HepG2 (cell line): Measurements from ENCODE around the gene SPPL3. TPM values are rescaled to one million over a fixed set of nuclear protein-coding genes. Genes with fewer than 3 reads are reported as not detected.

Experiments
- ATAC-seq: fragments of 200-7000 bp; cut with Tn5 transposase; 3 replicates; pipeline ENCODE4 v1.9.1; 2020; ENCODE audit warnings: mild to moderate bottlenecking, moderate library complexity
- BruUV-seq: library from RNA; stranded (reverse); fragments of 400-500 nt; replicated peaks from 2 replicates; lab custom pipeline; 2021; lab: Mats Ljungman, UMichigan
- CTCF ChIA-PET: fragments of 300-600 bp; formaldehyde crosslinking; extraction: SDS; loops from one replicate; lab custom pipeline; 2021; ENCODE audit warnings: low total read pairs, inconsistent platforms, low intra/inter-chr PET ratio; lab: Yijun Ruan, JAX
- POLR2A ChIA-PET: fragments of 350-600 bp; sonication (Branson Sonifier 250); formaldehyde crosslinking; loops from one replicate; lab custom pipeline; 2020; ENCODE audit warnings: antibody characterized with exemption, inconsistent platforms; lab: Yijun Ruan, JAX
- DNase-seq: peaks from one replicate; pipeline ENCODE4 v3.0.0-alpha.2; 2015; ENCODE audit warnings: low spot score
- FAIRE-seq: peaks from 3 replicates; lab custom pipeline; 2011; peaks lifted over from hg19 to GRCh38; lab: Jason Lieb, UNC
- H2AFZ ChIP-seq: one replicate; pipeline ENCODE4 v1.6.1; 2011; ENCODE audit warnings: low read length, inconsistent platforms
- H3K27ac ChIP-seq: fragments of 300-600 bp; 3 replicates; pipeline ENCODE4 v1.8.0; 2011; ENCODE audit warnings: mixed run types, mild to moderate bottlenecking, mixed read lengths, low read length, inconsistent platforms; ENCODE audit not compliant: insufficient read depth; ENCODE audit errors: extremely low read length
- H3K27me3 ChIP-seq, 2 experiments: fragments of 200-600 bp in 1 of 2; 2 replicates in 1 of 2; 3 replicates in 1 of 2; pipeline versions ENCODE4 v1.6.0 to v1.8.0; 2011; ENCODE audit warnings: low read length in 2 of 2, mild to moderate bottlenecking in 2 of 2, moderate library complexity in 2 of 2, inconsistent platforms in 1 of 2; ENCODE audit not compliant: insufficient read depth in 2 of 2, control insufficient read depth in 1 of 2
- H3K36me3 ChIP-seq, 2 experiments: fragments of 200-600 bp in 1 of 2; replicated peaks in 1 of 2; 2 replicates in 1 of 2; 3 replicates in 1 of 2; pipeline versions ENCODE4 v1.5.1 to v1.8.0; 2011; ENCODE audit warnings: low read length in 2 of 2, inconsistent platforms in 1 of 2; ENCODE audit not compliant: insufficient read depth in 2 of 2, control insufficient read depth in 1 of 2
- H3K4me1 ChIP-seq: 2 replicates; pipeline ENCODE4 v1.5.1; 2012; ENCODE audit warnings: low read length, inconsistent platforms; ENCODE audit not compliant: insufficient read depth
- H3K4me2 ChIP-seq: 2 replicates; pipeline ENCODE4 v1.6.0; 2011; ENCODE audit warnings: low read depth, low read length, inconsistent platforms
- H3K4me3 ChIP-seq, 3 experiments: fragments of 200-600 bp in 1 of 3; sonication (generic), shearing (Covaris generic) in 1 of 3; replicated peaks in 1 of 3; 2 replicates each; pipeline ENCODE4 v1.5.1; 2011 to 2016; ENCODE audit warnings: low read length in 3 of 3, inconsistent platforms in 2 of 3, low read depth in 2 of 3, mild to moderate bottlenecking in 2 of 3, control low read depth in 1 of 3, mixed read lengths in 1 of 3; ENCODE audit not compliant: insufficient read depth in 1 of 3
- H3K79me2 ChIP-seq: one replicate; pipeline ENCODE4 v1.6.1; 2011; ENCODE audit warnings: low read length, inconsistent platforms; ENCODE audit not compliant: insufficient read depth
- H3K9ac ChIP-seq: 2 replicates; pipeline ENCODE4 v1.6.0; 2011; ENCODE audit warnings: mild to moderate bottlenecking, low read depth, low read length, inconsistent platforms; ENCODE audit not compliant: insufficient read depth
- H3K9me3 ChIP-seq: 2 replicates; pipeline ENCODE4 v1.5.1; 2012; ENCODE audit warnings: mild to moderate bottlenecking, low read length
- H4K20me1 ChIP-seq: 2 replicates; pipeline ENCODE4 v1.6.0; 2011; ENCODE audit warnings: inconsistent platforms, mild to moderate bottlenecking, low read length, moderate library complexity; ENCODE audit not compliant: insufficient read depth
- CEBPG ChIP-seq: IDR thresholded peaks from 2 replicates; pipeline ENCODE4 v1.6.1; 2016
- MED1 ChIP-seq: sonication (generic); formaldehyde crosslinking; IDR thresholded peaks from 2 replicates; pipeline ENCODE4 v1.4.0; 2020; ENCODE audit warnings: missing genetic modification reagents
- ZGPAT ChIP-seq: IDR thresholded peaks from 2 replicates; pipeline ENCODE4 v1.6.1; 2016; ENCODE audit warnings: mild to moderate bottlenecking
- ZHX2 ChIP-seq, 2 experiments: sonication (generic) in 1 of 2; formaldehyde crosslinking in 1 of 2; IDR thresholded peaks; 2 replicates each; pipeline versions ENCODE4 v1.6.1 to v1.9.0; 2014 to 2022; ENCODE audit warnings: antibody characterized with exemption in 1 of 2, borderline replicate concordance in 1 of 2, inconsistent platforms in 1 of 2, low read depth in 1 of 2, missing genetic modification reagents in 1 of 2
- ZNF407 ChIP-seq: sonication (generic); formaldehyde crosslinking; IDR thresholded peaks from one replicate; pipeline ENCODE4 v1.5.1; 2020; ENCODE audit warnings: mild to moderate bottlenecking, missing genetic modification reagents; ENCODE audit errors: not compliant biosample characterization
- ZNF766 ChIP-seq: sonication (generic); formaldehyde crosslinking; IDR thresholded peaks from 2 replicates; pipeline ENCODE4 v1.5.0; 2020; ENCODE audit warnings: missing genetic modification reagents, borderline replicate concordance
- WGBS: methylation state at CpG from one replicate; pipeline ENCODE4 v1.1.6; 2017; ENCODE audit warnings: low lambda C conversion rate; 5-methylcytosine and 5-hydroxymethylcytosine counted together
- in situ Hi-C: cut with HindIII; loops from 2 replicates; pipeline ENCODE4 v1.10.0; 2017; ENCODE audit warnings: low pct_unique_long_range_greater_than_20kb; ENCODE audit not compliant: extremely low pct_ligation_motif_present
- intact Hi-C: fragments of 100-400 bp; cut with micrococcal nuclease; formaldehyde crosslinking; loops from one replicate; pipeline ENCODE4 v1.10.0; 2022; ENCODE audit not compliant: unreplicated experiment
- polyA plus RNA-seq, 8 experiments: library from polyadenylated mRNA; depleted of rRNA in 3 of 8; stranded (reverse) in 7 of 8; unstranded in 1 of 8; fragments of >200 nt; fragmentation: Illumina TruSeq in 4 of 8; extraction: Trizol in 4 of 8; gene quantifications; 2 replicates each; pipeline versions ENCODE4 v1.2.1 to v1.2.3, GENCODE V29; 2011 to 2016; ENCODE audit warnings: low read depth in 4 of 8, missing spikeins in 1 of 8, mixed read lengths in 1 of 8; ENCODE audit not compliant: insufficient read depth in 1 of 8
- total RNA-seq, 5 experiments: library from RNA; depleted of rRNA; stranded (reverse); fragments of >200 nt; fragmentation: Illumina TruSeq; extraction: Trizol; gene quantifications; 2 replicates each; pipeline ENCODE4 v1.2.3, GENCODE V29; 2016; ENCODE audit warnings: low read depth in 1 of 5

SPPL3 gene
- total and polyA plus RNA-seq, 2 of the 13 experiments (the other 11 are each of a cell fraction or from before 2014, with no cell fraction given) = 8.9 to 9.1 TPM

GRCh38 chr12:120822832-120823503, 81.2 kb downstream of the SPPL3 start:
- POLR2A ChIA-PET = no interaction called here
- no peak for TF ChIP-seq ZGPAT (CRISPR knock-in tag)
- TF ChIP-seq MED1 (CRISPR knock-in tag) = no peak
- TF ChIP-seq ZNF766 (CRISPR knock-in tag) = no peak
- TF ChIP-seq ZNF407 (CRISPR knock-in tag) = no peak
- no peak for TF ChIP-seq ZHX2 (IDR thresholded peaks at IDR 0.05; ENCODE audit: low read depth)
- TF ChIP-seq ZHX2 (CRISPR knock-in tag; IDR thresholded peaks at IDR 0.05; ENCODE audit: borderline replicate concordance) = no peak
- no peak for TF ChIP-seq CEBPG

More at GRCh38 chr12:120822832-120823503, 81.2 kb downstream of the SPPL3 start:
- Histone ChIP-seq H3K27me3 (no peaks in the 10 kb centered on the region), H3K27ac (no peak overlapping the region), H2AFZ (no peak overlapping the region), H3K4me2 (no peak overlapping the region), H3K9me3 (no peaks in the 10 kb centered on the region), H4K20me1 (peaks cover 25% of the 10 kb centered on the region), H3K79me2 (peaks cover 26% of the 10 kb centered on the region), H3K4me1 (peaks cover 32% of the 10 kb centered on the region), H3K36me3 (no peaks in the 10 kb centered on the region), H3K4me3 (no peak overlapping the region), H3K9ac (no peak overlapping the region)
- intact Hi-C loops = no loop called here
- CTCF ChIA-PET = no interaction called here
- FAIRE-seq (no peak), ATAC-seq (no peak), DNase-seq (no peak)
- no TSS peak for BruUV-seq
- in situ Hi-C loops = no loop called here
- WGBS = 92% methylated on average over 9 of the region's 9 CpGs
